Measurements from ENCODE around the gene ZKSCAN4. TPM values are rescaled to one million over a fixed set of nuclear protein-coding genes. Genes with fewer than 3 reads are reported as not detected.

Gene ZKSCAN4
- total RNA-seq, 1 donor from 2014 or later, result 4.4 TPM

- no peak for DNase-seq (ENCODE audit: low read depth)
- peaks cover 19% of the 10 kb centered on the region for H3K27me3 ChIP-seq (ENCODE audit: control insufficient read depth, insufficient read depth, low read length)
- no peak for TF ChIP-seq CTCF (IDR thresholded peaks at IDR 0.05; ENCODE audit: insufficient read depth, low read length, poor library complexity, severe bottlenecking)
- H3K36me3 ChIP-seq (ENCODE audit: control insufficient read depth, insufficient read depth, low read length), result no peaks in the 10 kb centered on the region
- no peak overlapping the region for H3K4me3 ChIP-seq (ENCODE audit: low read depth, low read length)
These were observed 45.5 kb downstream of the ZKSCAN4 start for GRCh38 chr6:28206527-28206926.

GRCh38 chr6:28205879-28206278 is 46.2 kb downstream of the ZKSCAN4 start:
- H3K4me3 ChIP-seq (ENCODE audit: low read depth, low read length), result no peak overlapping the region
- DNase-seq (ENCODE audit: low read depth), result no peak
- TF ChIP-seq CTCF (IDR thresholded peaks at IDR 0.05; ENCODE audit: insufficient read depth, low read length, poor library complexity, severe bottlenecking), result no peak
- no peaks in the 10 kb centered on the region for H3K36me3 ChIP-seq (ENCODE audit: control insufficient read depth, insufficient read depth, low read length)
- H3K27me3 ChIP-seq (ENCODE audit: control insufficient read depth, insufficient read depth, low read length), result peaks cover 19% of the 10 kb centered on the region

GRCh38 chr6:28203201-28203600 is 48.9 kb downstream of the ZKSCAN4 start:
- peaks cover 15% of the 10 kb centered on the region for H3K27me3 ChIP-seq (ENCODE audit: control insufficient read depth, insufficient read depth, low read length)
- TF ChIP-seq CTCF (IDR thresholded peaks at IDR 0.05; ENCODE audit: insufficient read depth, low read length, poor library complexity, severe bottlenecking), result no peak
- H3K4me3 ChIP-seq (ENCODE audit: low read depth, low read length), result no peak overlapping the region
- H3K36me3 ChIP-seq (ENCODE audit: control insufficient read depth, insufficient read depth, low read length), result no peaks in the 10 kb centered on the region
- DNase-seq (ENCODE audit: low read depth), result no peak

GRCh38 chr6:28200020-28200419 is 52.0 kb downstream of the ZKSCAN4 start:
- no peak for TF ChIP-seq CTCF (IDR thresholded peaks at IDR 0.05; ENCODE audit: insufficient read depth, low read length, poor library complexity, severe bottlenecking)
- no peaks in the 10 kb centered on the region for H3K36me3 ChIP-seq (ENCODE audit: control insufficient read depth, insufficient read depth, low read length)
- no peak for DNase-seq (ENCODE audit: low read depth)
- H3K27me3 ChIP-seq (ENCODE audit: control insufficient read depth, insufficient read depth, low read length), result peaks cover 2% of the 10 kb centered on the region
- H3K4me3 ChIP-seq (ENCODE audit: low read depth, low read length), result no peak overlapping the region

Other genes starting within 250 kb of the ZKSCAN4 start
- gene ZNF165, start 171.7 kb downstream of the ZKSCAN4 start, total RNA-seq, result 15.4 and 16.8 TPM in 2 replicates
- gene ZSCAN16, start 127.7 kb downstream of the ZKSCAN4 start, total RNA-seq, result 6.4 and 10.5 TPM in 2 replicates
- gene ZKSCAN8, start 110.4 kb downstream of the ZKSCAN4 start, total RNA-seq, result 16.4 and 17.9 TPM in 2 replicates
- gene ZSCAN9, start 27.0 kb downstream of the ZKSCAN4 start, total RNA-seq, result 19.2 and 23.7 TPM in 2 replicates
- gene NKAPL, start 7.0 kb upstream of the ZKSCAN4 start, total RNA-seq, result 1.0 and 1.1 TPM in 2 replicates
- 15.8 and 18.6 TPM in 2 replicates for gene ZSCAN26, start 14.9 kb upstream of the ZKSCAN4 start, total RNA-seq
- gene PGBD1, start 29.3 kb upstream of the ZKSCAN4 start, total RNA-seq, result 4.8 and 6.6 TPM in 2 replicates
- 4.0 and 5.6 TPM in 2 replicates for gene ZSCAN31, start 83.9 kb upstream of the ZKSCAN4 start, total RNA-seq
- 3.6 and 5.5 TPM in 2 replicates for gene ZKSCAN3, start 97.7 kb upstream of the ZKSCAN4 start, total RNA-seq
- 6.5 and 6.7 TPM in 2 replicates for gene ZSCAN12, start 147.5 kb upstream of the ZKSCAN4 start, total RNA-seq
- 1.6 and 3.1 TPM in 2 replicates for gene ZSCAN23, start 191.2 kb upstream of the ZKSCAN4 start, total RNA-seq